Measurements from ENCODE around the gene HTR3D. TPM values are rescaled to one million over a fixed set of nuclear protein-coding genes. Genes with fewer than 3 reads are reported as not detected.

The HTR3D gene
- total RNA-seq, 1 donor from 2014 or later: not detected

GRCh38 chr3:184085389-184085852 is 53.9 kb downstream of the HTR3D start:
- intact Hi-C loops (cut with DNase I): no loop called here
- no peaks in the 10 kb centered on the region for H3K27me3 ChIP-seq
- TF ChIP-seq CTCF (IDR thresholded peaks at IDR 0.05): no peak

More at GRCh38 chr3:184085389-184085852, 53.9 kb downstream of the HTR3D start:
- Histone ChIP-seq H3K9me3 (peaks cover 0 to 5% of the 10 kb centered on the region in 2 donors), H3K4me1 (no peaks in the 10 kb centered on the region), H3K36me3 (no peaks in the 10 kb centered on the region), H3K27ac (no peak overlapping the region), H3K4me3 (no peak overlapping the region)
- DNase-seq (ENCODE audit: low spot score in 2 of 2): no peak

Other genes starting within 250 kb of the HTR3D start
- not detected for gene MAP6D1, start 206.2 kb upstream of the HTR3D start, total RNA-seq
- 14.3 TPM for gene PARL, start 146.9 kb upstream of the HTR3D start, total RNA-seq
- gene ABCC5, start 13.9 kb upstream of the HTR3D start, total RNA-seq: 16.2 TPM
- gene HTR3C, start 21.3 kb downstream of the HTR3D start, total RNA-seq: not detected
- gene HTR3E, start 65.3 kb downstream of the HTR3D start, total RNA-seq: not detected
- 24.7 TPM for gene EIF2B5, start 103.6 kb downstream of the HTR3D start, total RNA-seq
- gene DVL3, start 123.6 kb downstream of the HTR3D start, total RNA-seq: 36.6 TPM
- 101 TPM for gene AP2M1, start 143.1 kb downstream of the HTR3D start, total RNA-seq
- 93.3 TPM for gene ABCF3, start 154.5 kb downstream of the HTR3D start, total RNA-seq
- 0.32 TPM for gene VWA5B2, start 197.8 kb downstream of the HTR3D start, total RNA-seq
- 167 TPM for gene ALG3, start 217.2 kb downstream of the HTR3D start, total RNA-seq
- 4.8 TPM for gene EEF1AKMT4, start 217.9 kb downstream of the HTR3D start, total RNA-seq
- gene CAMK2N2, start 229.8 kb downstream of the HTR3D start, total RNA-seq: not detected
- not detected for gene ECE2, start 244.3 kb downstream of the HTR3D start, total RNA-seq